KMS-11 (cell line): ENCODE measurements around the gene FGF3.

Experiments
- H2AFZ ChIP-seq: fragments of 200-600 bp; sonication (generic); 2 replicates; pipeline ENCODE4 v1.6.1; 2016; ENCODE audit warnings: antibody characterized with exemption, mixed run types, low read depth
- H3K27ac ChIP-seq: fragments of 200-600 bp; sonication (generic); 2 replicates; pipeline ENCODE4 v1.6.1; 2016; ENCODE audit warnings: mild to moderate bottlenecking, mixed run types
- H3K27me3 ChIP-seq: fragments of 200-600 bp; sonication (generic); 2 replicates; pipeline ENCODE4 v1.6.1; 2017; ENCODE audit warnings: mild to moderate bottlenecking, low read depth, mixed run types, moderate library complexity; ENCODE audit not compliant: insufficient read depth
- H3K36me3 ChIP-seq: fragments of 200-600 bp; sonication (generic); 2 replicates; pipeline ENCODE4 v1.6.1; 2017; ENCODE audit warnings: mild to moderate bottlenecking, mixed run types; ENCODE audit not compliant: insufficient read depth
- H3K4me1 ChIP-seq: fragments of 200-600 bp; sonication (generic); 2 replicates; pipeline ENCODE4 v1.6.1; 2016; ENCODE audit warnings: mild to moderate bottlenecking, low read depth, mixed run types; ENCODE audit not compliant: poor library complexity, severe bottlenecking
- H3K4me2 ChIP-seq: fragments of 200-600 bp; sonication (generic); 2 replicates; pipeline ENCODE4 v1.7.0; 2016; ENCODE audit warnings: mild to moderate bottlenecking, mixed run types
- H3K4me3 ChIP-seq: fragments of 200-600 bp; sonication (generic); IDR thresholded peaks from 2 replicates; pipeline ENCODE4 v1.6.1; 2017; ENCODE audit warnings: low read depth, low read length, mixed read lengths; ENCODE audit not compliant: insufficient read depth
- H3K79me2 ChIP-seq: fragments of 200-600 bp; sonication (generic); 2 replicates; pipeline ENCODE4 v1.6.1; 2016; ENCODE audit warnings: low read depth, mixed run types; ENCODE audit not compliant: insufficient read depth
- H3K9ac ChIP-seq: fragments of 200-600 bp; sonication (generic); 2 replicates; pipeline ENCODE4 v1.6.1; 2016; ENCODE audit warnings: mild to moderate bottlenecking, mixed run types
- H4K20me1 ChIP-seq: fragments of 200-600 bp; sonication (generic); 2 replicates; pipeline ENCODE4 v1.6.1; 2016; ENCODE audit warnings: mild to moderate bottlenecking, mixed run types; ENCODE audit not compliant: insufficient read depth
- TF ChIP-seq, protein P1 (sequence below): fragments of 200-600 bp; sonication (generic); conservative IDR thresholded peaks from 2 replicates; pipeline ENCODE4 v1.6.1; 2017; ENCODE audit warnings: low read depth, mild to moderate bottlenecking, antibody characterized with exemption, low read length, moderate library complexity, mixed read lengths

FGF3 gene

DNA sequence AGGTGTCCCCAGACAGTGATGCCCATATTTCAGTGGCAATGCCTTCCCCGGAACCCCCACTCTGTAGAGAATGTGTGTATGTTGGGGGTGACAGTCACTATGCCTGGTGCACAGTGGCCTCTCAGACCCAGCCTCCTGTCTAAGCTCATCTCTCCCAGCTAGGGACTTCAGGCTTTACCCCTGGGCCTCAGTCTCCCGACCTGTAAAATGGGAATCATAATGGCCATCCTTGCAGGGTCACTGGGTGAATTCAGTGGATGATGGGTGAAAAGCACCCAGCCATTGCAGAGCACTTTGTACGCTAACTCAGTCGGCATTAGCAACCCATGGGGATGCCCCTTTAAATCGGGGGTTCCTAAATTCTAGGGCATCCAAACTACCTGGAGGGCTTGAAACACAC, 18.9 kb downstream of the FGF3 start:
- Histone ChIP-seq H3K27me3 (peaks cover under 1% of the 10 kb centered on the region; the same call in 1 of the 2 replicates), H3K9ac (no peak overlapping the region), H2AFZ (no peak overlapping the region), H3K27ac (no peak overlapping the region), H4K20me1 (no peaks in the 10 kb centered on the region), H3K4me3 (no peak overlapping the region), H3K79me2 (no peaks in the 10 kb centered on the region), H3K4me2 (no peak overlapping the region), H3K4me1 (no peaks in the 10 kb centered on the region), H3K36me3 (no peaks in the 10 kb centered on the region)
- TF ChIP-seq, protein P1, sequence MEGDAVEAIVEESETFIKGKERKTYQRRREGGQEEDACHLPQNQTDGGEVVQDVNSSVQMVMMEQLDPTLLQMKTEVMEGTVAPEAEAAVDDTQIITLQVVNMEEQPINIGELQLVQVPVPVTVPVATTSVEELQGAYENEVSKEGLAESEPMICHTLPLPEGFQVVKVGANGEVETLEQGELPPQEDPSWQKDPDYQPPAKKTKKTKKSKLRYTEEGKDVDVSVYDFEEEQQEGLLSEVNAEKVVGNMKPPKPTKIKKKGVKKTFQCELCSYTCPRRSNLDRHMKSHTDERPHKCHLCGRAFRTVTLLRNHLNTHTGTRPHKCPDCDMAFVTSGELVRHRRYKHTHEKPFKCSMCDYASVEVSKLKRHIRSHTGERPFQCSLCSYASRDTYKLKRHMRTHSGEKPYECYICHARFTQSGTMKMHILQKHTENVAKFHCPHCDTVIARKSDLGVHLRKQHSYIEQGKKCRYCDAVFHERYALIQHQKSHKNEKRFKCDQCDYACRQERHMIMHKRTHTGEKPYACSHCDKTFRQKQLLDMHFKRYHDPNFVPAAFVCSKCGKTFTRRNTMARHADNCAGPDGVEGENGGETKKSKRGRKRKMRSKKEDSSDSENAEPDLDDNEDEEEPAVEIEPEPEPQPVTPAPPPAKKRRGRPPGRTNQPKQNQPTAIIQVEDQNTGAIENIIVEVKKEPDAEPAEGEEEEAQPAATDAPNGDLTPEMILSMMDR = no peak

DNA sequence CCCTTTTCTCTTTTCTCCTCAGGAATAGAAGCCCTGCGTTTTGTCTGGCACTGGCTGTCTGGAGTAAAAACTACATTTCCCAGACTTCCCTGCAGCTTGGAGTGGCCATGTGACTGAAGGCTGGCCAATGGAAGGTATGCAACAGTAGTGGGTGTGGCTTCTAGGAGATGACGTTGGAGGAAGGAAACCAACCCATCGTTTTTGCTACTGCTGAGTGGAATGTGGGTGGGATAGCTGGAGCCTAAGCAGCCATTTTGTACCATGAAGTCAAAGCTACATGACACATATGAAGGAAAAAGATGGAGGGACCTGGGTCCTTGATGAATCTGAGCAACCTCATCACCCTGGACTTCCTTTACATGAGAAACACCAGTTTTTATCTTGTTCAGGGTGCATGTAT, 19.6 kb downstream of the FGF3 start:
- H3K27me3 ChIP-seq = no peaks in the 10 kb centered on the region; the same call in 1 of the 2 replicates
- no peak overlapping the region for H3K27ac ChIP-seq
- no peaks in the 10 kb centered on the region for H3K79me2 ChIP-seq
- no peaks in the 10 kb centered on the region for H4K20me1 ChIP-seq
- no peaks in the 10 kb centered on the region for H3K36me3 ChIP-seq
- no peaks in the 10 kb centered on the region for H3K4me1 ChIP-seq
- H3K4me2 ChIP-seq = no peak overlapping the region
- H3K4me3 ChIP-seq = no peak overlapping the region
- no peak overlapping the region for H2AFZ ChIP-seq
- no peak overlapping the region for H3K9ac ChIP-seq
- TF ChIP-seq, protein P1 = no peak

DNA sequence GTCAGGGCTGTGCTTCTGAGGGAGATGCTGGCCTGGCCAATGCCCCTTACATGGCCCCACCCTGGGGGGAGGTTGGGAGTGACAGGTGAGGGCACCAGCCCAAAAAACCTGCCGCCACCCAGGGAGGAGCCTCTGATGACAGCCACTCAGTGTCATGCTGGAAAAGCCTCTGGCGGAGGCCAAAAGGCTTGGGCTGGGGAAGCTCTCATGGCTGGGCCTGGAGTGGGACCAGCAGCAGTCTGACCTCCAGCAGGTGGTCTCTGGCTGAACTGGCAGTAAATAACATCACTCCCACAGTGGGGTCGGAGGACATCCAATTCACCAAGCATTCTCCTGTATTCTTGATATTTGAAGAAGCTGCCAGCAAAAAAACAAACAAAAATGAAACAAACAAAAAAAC, 20.1 kb downstream of the FGF3 start:
- no peak overlapping the region for H3K27ac ChIP-seq
- H2AFZ ChIP-seq = no peak overlapping the region
- H4K20me1 ChIP-seq = no peaks in the 10 kb centered on the region
- no peak overlapping the region for H3K4me3 ChIP-seq
- no peaks in the 10 kb centered on the region; the same call in 1 of the 2 replicates for H3K27me3 ChIP-seq
- H3K4me2 ChIP-seq = no peak overlapping the region
- TF ChIP-seq, protein P1 = no peak
- no peaks in the 10 kb centered on the region for H3K4me1 ChIP-seq
- no peaks in the 10 kb centered on the region for H3K79me2 ChIP-seq
- no peak overlapping the region for H3K9ac ChIP-seq
- H3K36me3 ChIP-seq = no peaks in the 10 kb centered on the region

DNA sequence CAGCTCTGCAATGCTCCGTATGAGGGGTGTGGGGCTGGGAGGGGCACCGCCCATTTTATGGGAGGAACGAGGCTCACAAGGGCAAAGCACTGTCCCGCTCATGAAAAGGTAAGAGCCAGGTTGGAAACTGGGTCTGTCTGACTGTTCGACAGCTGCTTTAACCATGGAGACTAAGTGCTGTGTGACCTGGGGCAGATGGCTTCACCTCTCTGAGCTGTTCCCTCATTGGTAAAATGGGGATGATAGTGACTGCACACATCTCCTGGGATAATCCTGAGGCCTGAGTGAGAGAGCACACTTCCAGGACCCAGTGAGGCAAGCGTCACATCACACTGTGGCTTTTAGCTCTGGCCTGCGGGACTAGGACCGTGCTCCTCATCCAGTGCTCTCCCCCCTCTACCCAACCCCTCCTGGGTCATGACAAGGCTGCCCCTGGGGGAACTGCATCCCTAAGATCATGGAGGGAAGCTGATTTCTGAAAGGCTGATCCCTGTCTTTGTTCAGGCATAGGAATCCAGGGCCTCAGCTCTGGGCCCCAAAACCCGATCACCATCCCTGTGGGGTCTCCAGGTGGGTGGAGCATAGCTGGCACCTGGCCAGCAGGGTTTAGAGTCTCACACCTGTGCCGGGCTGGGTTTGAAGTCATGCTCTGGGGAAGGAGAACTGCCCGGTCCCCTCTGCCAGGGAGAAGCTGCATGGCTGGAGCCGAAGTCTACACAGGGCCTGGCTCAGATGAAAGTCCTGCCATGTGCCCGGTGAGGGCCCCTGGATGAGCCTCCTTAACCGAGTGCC, 21.3 kb downstream of the FGF3 start:
- Histone ChIP-seq H3K4me3 (no peak overlapping the region), H3K9ac (no peak overlapping the region), H3K4me2 (no peak overlapping the region), H3K36me3 (no peaks in the 10 kb centered on the region), H3K27ac (no peak overlapping the region), H3K27me3 (no peaks in the 10 kb centered on the region; the same call in 1 of the 2 replicates), H3K4me1 (no peaks in the 10 kb centered on the region), H4K20me1 (no peaks in the 10 kb centered on the region), H2AFZ (no peak overlapping the region), H3K79me2 (no peaks in the 10 kb centered on the region)
- TF ChIP-seq, protein P1 = no peak
